Caco-2 (cell line): ENCODE results near the gene WNT10A. TPM values are rescaled to one million over a fixed set of nuclear protein-coding genes. Genes with fewer than 3 reads are reported as not detected.
A peak's percentile ranks its signal among the peaks of the same experiment; 100 is the strongest.

Source experiments
- BruUV-seq: library from RNA; stranded (reverse); fragments of 400-500 nt; replicated peaks from 2 replicates; lab custom pipeline; 2021; lab: Mats Ljungman, UMichigan
- CTCF ChIA-PET: fragments of 300-600 bp; sonication (Branson Sonifier 250); formaldehyde crosslinking; loops from one replicate; lab custom pipeline; 2022; ENCODE audit warnings: antibody characterized with exemption; lab: Charles Lee
- POLR2A ChIA-PET: fragments of 300-600 bp; sonication (Branson Sonifier 250); formaldehyde crosslinking; loops from one replicate; lab custom pipeline; 2022; ENCODE audit warnings: antibody characterized with exemption; lab: Charles Lee
- DNase-seq, 2 experiments: peaks; one replicate each; pipeline versions ENCODE4 v3.0.0 to v3.0.0-alpha.2; 2020 to 2022
- H3K27me3 ChIP-seq: replicated peaks from 2 replicates; pipeline ENCODE4 v1.6.0; 2011; ENCODE audit warnings: low read length; ENCODE audit not compliant: control insufficient read depth, insufficient read depth
- H3K36me3 ChIP-seq: 2 replicates; pipeline ENCODE4 v1.5.1; 2011; ENCODE audit warnings: low read length; ENCODE audit not compliant: control insufficient read depth, insufficient read depth
- H3K4me1 ChIP-seq: fragments of 250-450 bp; sonication (Bioruptor Pico); 2 replicates; pipeline ENCODE4 v1.5.1; 2020; ENCODE audit warnings: mild to moderate bottlenecking
- H3K4me3 ChIP-seq: 2 replicates; pipeline ENCODE4 v1.5.1; 2011; ENCODE audit warnings: low read depth, mild to moderate bottlenecking, control low read depth, low read length
- H3K9me3 ChIP-seq: fragments of 250-450 bp; sonication (Bioruptor Pico); 2 replicates; pipeline ENCODE4 v1.5.1; 2020; ENCODE audit warnings: mild to moderate bottlenecking, moderate library complexity
- H3K27ac Mint-ChIP-seq: one replicate; pipeline ENCODE4 v1.8.0; 2022; ENCODE audit warnings: mixed read lengths; ENCODE audit not compliant: unreplicated experiment
- H3K27me3 Mint-ChIP-seq: one replicate; pipeline ENCODE4 v1.8.0; 2022; ENCODE audit warnings: mixed read lengths; ENCODE audit not compliant: insufficient read depth, unreplicated experiment
- H3K36me3 Mint-ChIP-seq: one replicate; pipeline ENCODE4 v1.8.0; 2022; ENCODE audit warnings: mild to moderate bottlenecking, mixed read lengths; ENCODE audit not compliant: insufficient read depth, unreplicated experiment
- H3K4me1 Mint-ChIP-seq: one replicate; pipeline ENCODE4 v1.8.0; 2022; ENCODE audit warnings: low read depth, mixed read lengths; ENCODE audit not compliant: unreplicated experiment
- H3K4me3 Mint-ChIP-seq: one replicate; pipeline ENCODE4 v1.8.0; 2022; ENCODE audit warnings: mild to moderate bottlenecking, moderate library complexity, mixed read lengths; ENCODE audit not compliant: unreplicated experiment
- H3K9me3 Mint-ChIP-seq: one replicate; pipeline ENCODE4 v1.8.0; 2022; ENCODE audit warnings: mixed read lengths; ENCODE audit not compliant: unreplicated experiment
- CTCF ChIP-seq, 2 experiments: fragments of 200-600 bp in 1 of 2; IDR thresholded peaks; 1 replicate in 1 of 2; 2 replicates in 1 of 2; pipeline versions ENCODE4 v1.5.1 to v1.8.0; 2011 to 2022; ENCODE audit warnings: antibody characterized with exemption in 1 of 2, control low read depth in 1 of 2, inconsistent platforms in 1 of 2, low read depth in 1 of 2, low read length in 1 of 2, mild to moderate bottlenecking in 1 of 2, moderate library complexity in 1 of 2; ENCODE audit not compliant: insufficient read depth in 1 of 2, severe bottlenecking in 1 of 2, unreplicated experiment in 1 of 2
- intact Hi-C: fragments of 100-400 bp; cut with micrococcal nuclease; formaldehyde crosslinking; loops from one replicate; pipeline ENCODE4 v1.10.0; 2022; ENCODE audit not compliant: unreplicated experiment
- total RNA-seq: library from RNA; stranded (reverse); gene quantifications from 2 replicates; pipeline ENCODE4 v1.2.3, GENCODE V29; 2022

Gene WNT10A
- total RNA-seq, 1 experiment from 2014 or later: 1.2 TPM

DNA sequence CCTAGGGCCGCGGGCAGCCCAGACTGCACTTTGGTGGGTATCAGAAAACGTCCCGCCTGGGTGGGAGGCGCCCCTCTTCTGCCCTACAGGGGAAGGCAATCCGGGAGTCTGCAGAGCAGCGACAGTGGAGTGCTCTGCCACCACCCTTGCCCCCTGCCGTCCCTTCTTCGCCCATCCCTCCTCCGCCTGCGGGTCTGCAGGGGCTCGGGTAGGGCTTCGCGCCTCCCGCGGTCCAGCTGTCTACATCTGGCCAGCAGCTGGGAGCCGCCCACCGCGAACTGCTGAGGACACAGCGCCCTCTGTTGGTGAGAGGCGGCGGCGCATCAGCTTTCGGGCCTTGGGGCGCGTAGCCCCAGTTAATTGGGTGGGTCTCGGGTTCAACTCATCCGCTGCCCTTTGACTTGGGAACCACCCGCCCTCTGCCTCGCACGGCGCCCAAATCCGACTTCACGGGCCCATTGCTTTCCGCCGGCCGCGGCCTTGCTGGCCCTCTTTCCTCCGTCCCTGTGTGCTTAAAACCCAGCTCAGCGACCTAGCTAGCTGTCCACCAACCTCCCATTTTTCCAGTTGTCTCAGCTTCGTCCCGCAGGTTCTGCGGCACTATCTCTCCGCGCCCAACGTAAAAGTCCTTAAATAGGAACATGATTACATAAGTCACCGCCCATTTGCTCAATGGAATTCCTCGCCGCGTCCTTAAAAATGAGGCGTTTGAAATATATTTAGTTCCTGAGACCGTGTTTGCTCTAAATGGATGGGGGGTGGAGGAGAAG is 17.6 kb downstream of the WNT10A start:
- no TSS peak for BruUV-seq
- Mint-ChIP-seq H3K4me1 (peaks cover 48% of the 10 kb centered on the region), H3K27ac (no peak overlapping the region), H3K4me3 (peak overlapping the region; percentile 66), H3K9me3 (peaks cover 9% of the 10 kb centered on the region), H3K27me3 (peaks cover 8% of the 10 kb centered on the region), H3K36me3 (peaks cover 6% of the 10 kb centered on the region)
- TF ChIP-seq CTCF (IDR thresholded peaks at IDR 0.05; ENCODE audit: insufficient read depth in 1 of 2, low read depth in 1 of 2, low read length in 1 of 2, severe bottlenecking in 1 of 2, unreplicated experiment in 1 of 2): peak; percentile 98
- Histone ChIP-seq H3K9me3 (no peaks in the 10 kb centered on the region), H3K36me3 (no peaks in the 10 kb centered on the region), H3K4me1 (peaks cover 45% of the 10 kb centered on the region), H3K4me3 (peak overlapping the region; percentile 35), H3K27me3 (no peaks in the 10 kb centered on the region)
- CTCF ChIA-PET: interaction anchor here (0.6 to 4.1 kb wide), 27 partner anchors 8 to 273 kb away, joined by 3 to 152 read pairs (median 8); partner anchors contain the start of genes BCS1L, CDK5R2, TTLL4 and ZNF142
- POLR2A ChIA-PET: interaction anchor here (0.6 to 3.0 kb wide), 4 partner anchors 11 to 490 kb away, joined by 3 to 13 read pairs (median 6); no protein-coding TSS in a partner anchor
- intact Hi-C loops: loop anchor here (1.0 to 5.0 kb wide), 4 partner anchors 18 to 64 kb away; partner anchors contain the start of gene WNT10A
- peak; percentile 77 to 90 for DNase-seq

- CTCF ChIA-PET: interaction anchor here (0.6 to 4.1 kb wide), 7 partner anchors 10 to 239 kb away, joined by 3 to 152 read pairs (median 20); partner anchors contain the start of genes BCS1L and ZNF142
- H3K9me3 Mint-ChIP-seq: peaks cover 9% of the 10 kb centered on the region
- POLR2A ChIA-PET: interaction anchor here (3.0 kb wide), 1 partner anchor 10 kb away, joined by 13 read pairs; no protein-coding TSS in a partner anchor
- H3K27ac Mint-ChIP-seq: no peak overlapping the region
- H3K4me1 Mint-ChIP-seq: peaks cover 39% of the 10 kb centered on the region
- peaks cover 6% of the 10 kb centered on the region for H3K36me3 Mint-ChIP-seq
- Histone ChIP-seq H3K36me3 (no peaks in the 10 kb centered on the region), H3K4me1 (peaks cover 36% of the 10 kb centered on the region), H3K9me3 (no peaks in the 10 kb centered on the region), H3K27me3 (no peaks in the 10 kb centered on the region), H3K4me3 (no peak overlapping the region)
- no TSS peak for BruUV-seq
- intact Hi-C loops: loop anchor here (5.0 kb wide), 1 partner anchor 63 kb away; no protein-coding TSS in a partner anchor
- peaks cover 11% of the 10 kb centered on the region for H3K27me3 Mint-ChIP-seq
- H3K4me3 Mint-ChIP-seq: no peak overlapping the region
- no peak for DNase-seq
- TF ChIP-seq CTCF (IDR thresholded peaks at IDR 0.05; ENCODE audit: insufficient read depth in 1 of 2, low read depth in 1 of 2, low read length in 1 of 2, severe bottlenecking in 1 of 2, unreplicated experiment in 1 of 2): no peak
These were observed 18.5 kb downstream of the WNT10A start for GRCh38 chr2:218899147-218899546.

DNA sequence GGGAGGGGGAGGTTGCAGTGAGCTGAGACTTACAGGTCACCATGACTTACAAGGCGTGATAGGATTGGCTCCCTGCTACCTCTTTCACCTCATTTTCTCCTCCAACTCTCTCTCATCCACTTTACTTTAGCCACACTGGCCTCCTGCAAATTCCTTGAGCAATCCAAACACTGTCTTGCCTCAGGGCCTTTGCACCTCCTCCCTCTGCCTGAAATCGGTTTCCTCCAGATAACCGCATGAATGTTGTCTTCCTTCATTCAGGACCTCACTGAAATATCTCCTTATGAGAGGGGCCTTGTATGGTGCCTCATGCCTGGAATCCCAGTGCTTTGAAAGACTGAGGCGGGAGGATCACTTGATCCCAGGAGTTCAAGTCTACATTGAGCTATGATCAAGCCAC is 21.8 kb downstream of the WNT10A start:
- Mint-ChIP-seq H3K36me3 (no peaks in the 10 kb centered on the region), H3K4me1 (peaks cover 20% of the 10 kb centered on the region), H3K4me3 (no peak overlapping the region), H3K27me3 (peaks cover 12% of the 10 kb centered on the region), H3K27ac (no peak overlapping the region), H3K9me3 (peaks cover 9% of the 10 kb centered on the region)
- peaks cover 15% of the 10 kb centered on the region for H3K4me1 ChIP-seq
- no TSS peak for BruUV-seq
- ChIA-PET CTCF (no interaction called here), POLR2A (no interaction called here)
- no peaks in the 10 kb centered on the region for H3K27me3 ChIP-seq
- H3K9me3 ChIP-seq: no peaks in the 10 kb centered on the region
- no peak for DNase-seq
- H3K36me3 ChIP-seq: no peaks in the 10 kb centered on the region
- intact Hi-C loops: no loop called here
- no peak overlapping the region for H3K4me3 ChIP-seq
- no peak for TF ChIP-seq CTCF (IDR thresholded peaks at IDR 0.05; ENCODE audit: insufficient read depth in 1 of 2, low read depth in 1 of 2, low read length in 1 of 2, severe bottlenecking in 1 of 2, unreplicated experiment in 1 of 2)
